ENCODE results near the gene PGGT1B.
"Not testable (repeated sequence)": the region's sequence is repeated elsewhere in the genome, so short reads cannot be mapped to it uniquely, and the experiment has no call there.

Gene PGGT1B

GRCh38 chr5:115257981-115258380 lies 4.7 kb downstream of the PGGT1B start:
- no peak for DNase-seq

- DNase-seq = not testable (repeated sequence)
These were observed 13.3 kb downstream of the PGGT1B start for GRCh38 chr5:115249379-115249778.

GRCh38 chr5:115246361-115246991 lies 16.2 kb downstream of the PGGT1B start:
- peak; percentile 56 for DNase-seq

- DNase-seq = no peak
These were observed 19.3 kb downstream of the PGGT1B start for GRCh38 chr5:115243412-115243811.

- DNase-seq = no peak
These were observed 20.6 kb downstream of the PGGT1B start for GRCh38 chr5:115241881-115242642.

- no peak for DNase-seq
These were observed 25.6 kb downstream of the PGGT1B start for GRCh38 chr5:115237066-115237465.

- no peak for DNase-seq
These were observed 26.1 kb downstream of the PGGT1B start for GRCh38 chr5:115236599-115236998.

DNA sequence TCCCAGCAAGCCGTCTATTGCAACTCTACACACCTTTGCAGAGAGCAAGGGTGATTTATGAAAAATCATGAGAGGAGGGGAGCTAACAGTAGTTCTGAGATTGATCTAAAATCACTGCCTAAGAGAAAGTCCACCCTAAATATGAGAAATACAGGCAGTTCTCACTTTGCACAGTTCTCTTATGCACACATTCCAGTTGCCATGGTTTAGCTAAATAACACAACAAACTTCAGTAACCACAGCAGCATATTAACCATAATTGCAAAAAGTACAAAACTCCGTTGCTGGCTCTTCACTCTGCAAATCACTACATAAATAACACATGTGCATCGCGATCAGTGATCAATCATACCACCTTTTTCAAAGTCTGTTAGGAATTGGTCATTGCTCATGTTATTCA lies 31.1 kb downstream of the PGGT1B start:
- no peak for DNase-seq

GRCh38 chr5:115229606-115230005 lies 33.1 kb downstream of the PGGT1B start:
- DNase-seq = no peak

DNA sequence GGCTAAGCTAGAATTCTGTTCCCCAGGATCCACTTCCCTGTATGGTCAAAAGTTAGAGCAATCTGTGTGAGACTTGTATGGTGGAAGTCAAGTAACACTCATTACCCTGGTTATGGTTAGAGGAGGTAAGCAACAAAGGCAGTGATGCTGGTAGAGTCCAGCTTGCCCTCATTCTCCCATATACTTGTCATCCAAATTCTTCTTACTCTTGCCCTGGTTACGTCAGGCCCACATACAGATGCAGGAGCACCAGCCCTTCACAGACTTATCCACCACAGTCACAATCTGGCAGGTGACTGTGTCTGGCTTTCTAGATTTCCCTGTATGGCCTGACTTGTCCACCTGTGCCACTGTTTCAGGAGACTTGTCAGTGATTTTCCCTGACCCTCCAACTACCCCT lies 35.4 kb downstream of the PGGT1B start:
- no peak for DNase-seq

DNA sequence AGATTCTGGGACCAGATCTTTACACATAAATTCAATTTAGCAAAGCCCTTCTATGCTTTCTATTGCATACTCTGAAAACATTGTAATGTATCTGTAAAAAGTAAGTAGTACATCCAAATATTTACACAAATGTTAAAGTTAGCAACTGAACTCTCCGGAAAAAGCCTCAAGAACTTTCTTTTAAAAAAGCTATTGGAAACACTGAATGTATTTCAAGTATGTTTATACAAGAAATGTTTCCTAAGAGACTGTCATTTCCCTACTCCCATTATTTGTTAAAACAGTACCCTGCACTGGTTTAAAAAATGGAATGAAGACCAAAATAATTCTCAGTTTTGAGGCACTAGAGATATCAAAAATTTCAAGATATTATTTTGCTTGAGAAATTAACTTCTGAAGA lies 48.1 kb downstream of the PGGT1B start:
- no peak for DNase-seq

GRCh38 chr5:115209279-115209678 lies 53.4 kb downstream of the PGGT1B start:
- peak; percentile 3 for DNase-seq

DNA sequence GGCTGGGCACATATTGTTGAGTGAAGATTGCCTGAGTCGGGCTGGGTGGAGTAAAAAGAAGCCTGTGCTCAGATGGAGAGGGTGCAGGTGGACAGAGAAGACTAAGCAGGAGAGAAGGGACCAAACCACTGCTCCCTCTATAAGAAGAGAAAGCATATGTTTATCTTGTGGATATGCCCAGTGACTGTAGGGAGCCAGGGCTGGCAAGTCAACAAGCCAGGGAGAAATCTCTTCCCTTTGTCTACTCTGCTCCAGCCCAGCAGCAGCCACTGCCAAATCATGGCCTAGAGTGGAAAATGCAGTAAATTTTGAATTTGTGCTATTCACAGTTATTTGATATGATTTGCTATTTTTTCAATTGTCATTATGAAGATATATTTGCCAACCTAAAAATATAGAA lies 59.7 kb downstream of the PGGT1B start:
- no peak for DNase-seq

DNA sequence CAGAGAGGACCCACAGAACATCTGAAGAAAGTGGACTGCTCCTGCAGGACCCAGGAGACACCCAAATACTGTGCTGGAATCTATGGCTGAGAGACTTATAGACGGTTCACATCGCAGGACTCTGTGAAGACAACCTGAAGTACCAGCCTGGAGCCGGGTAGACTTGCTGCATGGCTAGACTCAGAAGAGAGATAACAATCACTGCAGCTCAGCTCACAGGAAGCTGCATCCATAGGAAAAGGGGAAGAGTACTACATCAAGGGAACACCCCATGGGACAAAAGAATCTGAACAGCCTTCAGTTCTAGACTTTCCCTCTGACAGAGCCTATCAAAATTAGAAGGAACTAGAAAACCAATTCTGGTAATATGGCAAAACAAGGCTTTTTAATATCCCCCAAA lies 66.5 kb downstream of the PGGT1B start:
- no peak for DNase-seq

GRCh38 chr5:115194676-115195075 lies 68.0 kb downstream of the PGGT1B start:
- DNase-seq = no peak

- no peak for DNase-seq
These were observed 69.4 kb downstream of the PGGT1B start for GRCh38 chr5:115193295-115193694.

GRCh38 chr5:115192098-115192497 lies 70.6 kb downstream of the PGGT1B start:
- no peak for DNase-seq

- no peak for DNase-seq
These were observed 71.1 kb downstream of the PGGT1B start for GRCh38 chr5:115191474-115192031.

DNA sequence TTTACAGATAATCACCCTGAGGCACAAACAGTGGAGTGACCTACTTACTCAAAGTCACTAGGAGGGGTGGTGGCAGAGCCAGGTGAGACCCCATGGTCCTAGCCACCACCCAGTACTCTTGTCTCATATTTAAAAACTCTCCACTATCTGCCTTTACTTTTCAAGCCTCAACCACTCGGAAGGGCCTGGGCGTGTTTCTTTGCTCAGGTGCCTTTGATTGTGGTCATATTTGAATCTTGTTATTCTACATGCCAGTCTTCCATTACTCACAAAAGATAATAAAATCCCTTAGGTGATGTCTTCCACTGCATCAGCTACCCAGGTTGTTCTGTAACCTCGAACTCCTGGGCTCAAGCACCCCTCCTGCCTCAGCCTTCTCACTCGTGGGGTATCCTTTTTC lies 72.3 kb downstream of the PGGT1B start:
- DNase-seq = no peak

- no peak for DNase-seq
These were observed 72.8 kb downstream of the PGGT1B start for GRCh38 chr5:115189866-115190265.

- no peak for DNase-seq
These were observed 75.9 kb downstream of the PGGT1B start for GRCh38 chr5:115186794-115187193.

DNA sequence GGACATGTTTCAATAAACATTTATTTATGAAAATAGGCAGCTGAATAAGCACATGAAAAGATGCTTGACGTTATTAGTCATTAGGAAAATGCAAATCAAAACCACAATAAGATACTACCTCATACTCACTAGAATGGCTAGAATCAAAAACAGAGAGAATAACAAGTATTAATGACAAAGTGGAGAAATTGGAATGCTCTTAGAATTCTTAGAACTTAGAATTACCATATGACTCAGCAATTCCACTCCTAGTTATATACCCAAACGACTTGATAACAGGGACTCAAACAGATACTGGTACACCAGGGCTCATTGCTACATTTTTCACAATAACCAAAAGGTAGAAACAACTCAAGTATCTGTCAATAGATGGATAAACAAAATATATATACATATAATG lies 77.9 kb downstream of the PGGT1B start:
- DNase-seq = no peak

GRCh38 chr5:115181757-115182156 lies 80.9 kb downstream of the PGGT1B start:
- DNase-seq = no peak

- DNase-seq = peak; percentile 38
These were observed 82.4 kb downstream of the PGGT1B start for GRCh38 chr5:115180165-115180709.

All from NCI-H1694 treated with DMSO at 0.1 percent for 48 hours (cell line).